K562 (cell line): ENCODE data around the gene PPFIA3.

ENCODE experiments used
- ATF4 ChIP-seq: fragments of 450-650 bp; formaldehyde crosslinking; IDR thresholded peaks from 2 replicates; pipeline ENCODE4 v1.4.0; 2022; ENCODE audit warnings: mild to moderate bottlenecking, moderate library complexity
- EZH2 ChIP-seq: IDR thresholded peaks from 2 replicates; pipeline ENCODE4 v1.6.1; 2012; ENCODE audit warnings: low read depth, mild to moderate bottlenecking, inconsistent platforms, low read length, borderline replicate concordance
- TF ChIP-seq, protein P1 (sequence below), 3 experiments: IDR thresholded peaks in 2 of 3; conservative IDR thresholded peaks in 1 of 3; 2 replicates each; pipeline ENCODE4 v1.5.1; 2011 to 2012; ENCODE audit warnings: low read length in 3 of 3, mild to moderate bottlenecking in 3 of 3, control low read depth in 2 of 3, improper control_type of control experiment in 1 of 3, inconsistent platforms in 1 of 3, low read depth in 1 of 3, mixed read lengths in 1 of 3, moderate library complexity in 1 of 3; ENCODE audit not compliant: insufficient read depth in 2 of 3
- TF ChIP-seq, protein P2 (sequence below): sonication (generic); formaldehyde crosslinking; IDR thresholded peaks from 2 replicates; pipeline ENCODE4 v1.8.0; 2022; ENCODE audit warnings: missing genetic modification reagents, mild to moderate bottlenecking, borderline replicate concordance

GRCh38 chr19:49161987-49162386 lies 42.6 kb downstream of the PPFIA3 start:
- TF ChIP-seq, protein P1, sequence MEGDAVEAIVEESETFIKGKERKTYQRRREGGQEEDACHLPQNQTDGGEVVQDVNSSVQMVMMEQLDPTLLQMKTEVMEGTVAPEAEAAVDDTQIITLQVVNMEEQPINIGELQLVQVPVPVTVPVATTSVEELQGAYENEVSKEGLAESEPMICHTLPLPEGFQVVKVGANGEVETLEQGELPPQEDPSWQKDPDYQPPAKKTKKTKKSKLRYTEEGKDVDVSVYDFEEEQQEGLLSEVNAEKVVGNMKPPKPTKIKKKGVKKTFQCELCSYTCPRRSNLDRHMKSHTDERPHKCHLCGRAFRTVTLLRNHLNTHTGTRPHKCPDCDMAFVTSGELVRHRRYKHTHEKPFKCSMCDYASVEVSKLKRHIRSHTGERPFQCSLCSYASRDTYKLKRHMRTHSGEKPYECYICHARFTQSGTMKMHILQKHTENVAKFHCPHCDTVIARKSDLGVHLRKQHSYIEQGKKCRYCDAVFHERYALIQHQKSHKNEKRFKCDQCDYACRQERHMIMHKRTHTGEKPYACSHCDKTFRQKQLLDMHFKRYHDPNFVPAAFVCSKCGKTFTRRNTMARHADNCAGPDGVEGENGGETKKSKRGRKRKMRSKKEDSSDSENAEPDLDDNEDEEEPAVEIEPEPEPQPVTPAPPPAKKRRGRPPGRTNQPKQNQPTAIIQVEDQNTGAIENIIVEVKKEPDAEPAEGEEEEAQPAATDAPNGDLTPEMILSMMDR (IDR thresholded peaks at IDR 0.05 in 2 of 3, conservative IDR thresholded peaks at IDR 0.05 in 1 of 3; ENCODE audit: insufficient read depth in 2 of 3, low read depth in 1 of 3, low read length in 3 of 3): no peak
- TF ChIP-seq ATF4 (CRISPR knock-in tag) (no peak), EZH2 (no peak)
- TF ChIP-seq, protein P2, sequence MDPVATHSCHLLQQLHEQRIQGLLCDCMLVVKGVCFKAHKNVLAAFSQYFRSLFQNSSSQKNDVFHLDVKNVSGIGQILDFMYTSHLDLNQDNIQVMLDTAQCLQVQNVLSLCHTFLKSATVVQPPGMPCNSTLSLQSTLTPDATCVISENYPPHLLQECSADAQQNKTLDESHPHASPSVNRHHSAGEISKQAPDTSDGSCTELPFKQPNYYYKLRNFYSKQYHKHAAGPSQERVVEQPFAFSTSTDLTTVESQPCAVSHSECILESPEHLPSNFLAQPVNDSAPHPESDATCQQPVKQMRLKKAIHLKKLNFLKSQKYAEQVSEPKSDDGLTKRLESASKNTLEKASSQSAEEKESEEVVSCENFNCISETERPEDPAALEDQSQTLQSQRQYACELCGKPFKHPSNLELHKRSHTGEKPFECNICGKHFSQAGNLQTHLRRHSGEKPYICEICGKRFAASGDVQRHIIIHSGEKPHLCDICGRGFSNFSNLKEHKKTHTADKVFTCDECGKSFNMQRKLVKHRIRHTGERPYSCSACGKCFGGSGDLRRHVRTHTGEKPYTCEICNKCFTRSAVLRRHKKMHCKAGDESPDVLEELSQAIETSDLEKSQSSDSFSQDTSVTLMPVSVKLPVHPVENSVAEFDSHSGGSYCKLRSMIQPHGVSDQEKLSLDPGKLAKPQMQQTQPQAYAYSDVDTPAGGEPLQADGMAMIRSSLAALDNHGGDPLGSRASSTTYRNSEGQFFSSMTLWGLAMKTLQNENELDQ (CRISPR knock-in tag): no peak
